Measurements from ENCODE around the gene SLC25A10.
"Not testable (repeated sequence)": the region's sequence is repeated elsewhere in the genome, so short reads cannot be mapped to it uniquely, and the experiment has no call there.

The SLC25A10 gene

DNA sequence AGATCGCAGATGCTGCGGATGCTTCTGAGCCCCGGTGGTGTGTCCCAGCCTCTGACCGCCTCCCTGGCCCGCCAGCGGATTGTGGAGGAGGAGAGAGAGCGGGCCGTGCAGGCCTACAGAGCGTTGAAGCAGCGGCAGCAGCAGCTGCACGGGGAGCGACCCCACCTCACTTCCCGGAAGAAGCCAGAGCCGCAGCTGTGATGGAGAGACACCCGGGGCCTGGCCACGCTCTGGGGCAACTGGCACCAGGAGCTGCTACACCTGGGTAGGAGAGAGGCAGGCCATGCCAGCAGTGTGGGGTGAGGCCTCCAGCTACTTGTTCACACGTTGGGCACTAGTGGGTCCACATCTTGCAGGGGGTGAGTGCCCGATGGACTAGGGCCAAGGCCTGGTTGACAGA lies 39.6 kb upstream of the SLC25A10 start:
- Histone ChIP-seq H3K9ac (ENCODE audit: insufficient read length, low read depth) (no peak overlapping the region), H3K27me3 (ENCODE audit: insufficient read depth, insufficient read length) (no peaks in the 10 kb centered on the region), H3K4me3 (ENCODE audit: insufficient read length, low read depth) (no peak overlapping the region), H3K36me3 (ENCODE audit: insufficient read depth, insufficient read length, low read length) (peaks cover 84% of the 10 kb centered on the region), H3K4me1 (ENCODE audit: insufficient read depth, insufficient read length) (peaks cover 14% of the 10 kb centered on the region), H3K9me3 (ENCODE audit: insufficient read depth, low read length) (no peaks in the 10 kb centered on the region)
- TF ChIP-seq ZNF274 (IDR thresholded peaks at IDR 0.05; ENCODE audit: low read depth, low read length) (no peak), SUZ12 (IDR thresholded peaks at IDR 0.05; ENCODE audit: extremely low read depth, insufficient read depth, insufficient read length) (no peak)
- DNase-seq (ENCODE audit: low read depth, low spot score), result no peak

DNA sequence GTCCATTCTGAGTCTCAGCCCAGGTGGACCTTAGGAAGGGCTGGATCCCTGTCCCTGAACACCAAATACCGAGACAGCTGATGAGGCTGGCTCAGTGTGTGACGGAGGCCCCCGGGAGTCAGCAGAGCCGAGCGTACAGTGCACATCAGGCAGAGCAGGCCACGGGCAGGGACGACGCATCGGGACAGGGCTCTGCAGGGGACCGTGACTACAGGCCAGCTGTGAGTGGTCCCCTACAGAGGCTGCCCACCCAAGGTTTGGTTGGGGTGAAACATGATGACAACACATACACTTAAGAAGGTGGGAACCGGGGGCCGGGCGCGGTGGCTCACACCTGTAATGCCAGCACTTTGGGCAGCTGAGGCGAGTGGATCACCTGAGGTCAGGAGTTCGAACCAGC lies 39.1 kb upstream of the SLC25A10 start:
- Histone ChIP-seq H3K4me3 (ENCODE audit: insufficient read length, low read depth) (no peak overlapping the region), H3K36me3 (ENCODE audit: insufficient read depth, insufficient read length, low read length) (peaks cover 80% of the 10 kb centered on the region), H3K27me3 (ENCODE audit: insufficient read depth, insufficient read length) (no peaks in the 10 kb centered on the region), H3K9ac (ENCODE audit: insufficient read length, low read depth) (no peak overlapping the region), H3K9me3 (ENCODE audit: insufficient read depth, low read length) (no peaks in the 10 kb centered on the region), H3K4me1 (ENCODE audit: insufficient read depth, insufficient read length) (peaks cover 13% of the 10 kb centered on the region)
- no peak for TF ChIP-seq YY1 (IDR thresholded peaks at IDR 0.05; ENCODE audit: insufficient read depth, insufficient read length)
- TF ChIP-seq SUZ12 (IDR thresholded peaks at IDR 0.05; ENCODE audit: extremely low read depth, insufficient read depth, insufficient read length), result no peak
- no peak for TF ChIP-seq ZNF274 (IDR thresholded peaks at IDR 0.05; ENCODE audit: low read depth, low read length)
- DNase-seq (ENCODE audit: low read depth, low spot score), result no peak

DNA sequence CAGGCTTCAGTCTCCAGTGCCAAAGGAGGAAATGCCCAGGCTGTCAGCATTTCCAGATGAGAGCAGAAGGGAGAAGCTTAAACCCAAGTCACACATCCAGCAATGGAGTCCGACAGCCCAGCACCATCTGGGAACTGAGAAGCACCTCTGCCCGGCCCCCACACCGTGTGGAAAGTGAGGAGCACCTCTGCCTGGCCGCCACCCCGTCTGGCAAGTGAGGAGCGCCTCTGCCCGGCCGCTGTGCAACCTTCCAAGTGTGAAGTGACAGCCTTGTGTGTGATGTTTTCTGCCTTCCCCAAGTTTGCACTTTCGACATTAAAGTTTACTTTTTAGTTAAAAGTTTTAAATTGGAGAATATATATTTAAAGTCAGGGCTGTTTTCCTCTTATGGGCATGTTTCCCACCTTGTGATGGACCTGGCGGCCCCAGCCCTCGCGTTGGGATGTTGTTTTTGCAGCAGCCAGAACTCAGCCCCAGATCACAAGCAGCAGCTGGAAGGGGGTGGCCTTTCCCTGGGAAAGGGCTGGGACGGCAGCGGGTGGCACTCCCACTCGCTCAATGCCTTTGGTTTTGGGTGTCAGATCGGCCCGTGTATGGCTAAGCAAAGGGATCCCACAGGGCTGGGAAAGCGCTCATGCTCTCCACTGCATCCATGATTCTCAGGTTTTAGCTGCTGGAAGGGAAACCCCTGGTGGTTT lies 38.4 kb upstream of the SLC25A10 start:
- Histone ChIP-seq H3K27me3 (ENCODE audit: insufficient read depth, insufficient read length) (no peaks in the 10 kb centered on the region), H3K36me3 (ENCODE audit: insufficient read depth, insufficient read length, low read length) (peaks cover 72% of the 10 kb centered on the region), H3K9me3 (ENCODE audit: insufficient read depth, low read length) (no peaks in the 10 kb centered on the region), H3K4me3 (ENCODE audit: insufficient read length, low read depth) (no peak overlapping the region), H3K9ac (ENCODE audit: insufficient read length, low read depth) (no peak overlapping the region), H3K4me1 (ENCODE audit: insufficient read depth, insufficient read length) (peaks cover 8% of the 10 kb centered on the region)
- DNase-seq (ENCODE audit: low read depth, low spot score), result no peak
- TF ChIP-seq SUZ12 (IDR thresholded peaks at IDR 0.05; ENCODE audit: extremely low read depth, insufficient read depth, insufficient read length) (no peak), YY1 (IDR thresholded peaks at IDR 0.05; ENCODE audit: insufficient read depth, insufficient read length) (no peak), ZNF274 (IDR thresholded peaks at IDR 0.05; ENCODE audit: low read depth, low read length) (no peak)

DNA sequence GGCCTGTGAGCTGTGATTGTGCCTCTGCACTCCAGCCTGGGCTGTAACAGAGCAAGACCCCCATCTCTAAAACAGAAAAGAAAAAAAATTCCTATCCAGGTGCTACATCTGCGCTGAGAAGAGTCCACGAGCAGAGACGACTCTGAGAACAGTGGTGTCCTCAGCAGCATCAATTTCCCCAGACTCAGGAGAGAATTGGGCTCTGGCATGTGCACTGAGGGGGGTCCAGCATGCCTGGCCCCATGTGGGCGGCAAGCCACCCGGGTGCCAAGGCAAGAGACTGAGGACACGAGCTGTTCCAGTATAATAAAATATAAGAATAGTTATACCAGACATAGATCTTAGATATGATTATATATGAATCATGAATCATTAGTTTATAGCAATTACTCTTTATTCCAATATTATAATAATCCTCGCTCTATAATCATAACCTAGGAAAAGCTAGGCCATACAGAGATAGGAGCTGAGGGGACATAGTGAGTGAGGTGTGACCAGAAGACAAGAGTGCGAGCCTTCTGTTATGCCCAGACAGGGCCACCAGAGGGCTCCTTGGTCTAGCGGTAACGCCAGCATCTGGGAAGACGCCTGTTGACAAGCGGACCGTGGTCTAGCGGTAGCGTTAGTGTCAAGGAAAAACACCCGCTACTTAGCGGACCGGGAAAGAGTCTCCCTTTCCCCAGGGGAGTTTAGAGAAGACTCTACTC lies 36.4 kb upstream of the SLC25A10 start:
- H3K9ac ChIP-seq (ENCODE audit: insufficient read length, low read depth); H3K4me1 ChIP-seq (ENCODE audit: insufficient read depth, insufficient read length); H3K4me3 ChIP-seq (ENCODE audit: insufficient read length, low read depth); H3K9me3 ChIP-seq (ENCODE audit: insufficient read depth, low read length); H3K27me3 ChIP-seq (ENCODE audit: insufficient read depth, insufficient read length); DNase-seq (ENCODE audit: low read depth, low spot score): not testable (repeated sequence)
- H3K36me3 ChIP-seq (ENCODE audit: insufficient read depth, insufficient read length, low read length), result peaks cover 63% of the 10 kb centered on the region

DNA sequence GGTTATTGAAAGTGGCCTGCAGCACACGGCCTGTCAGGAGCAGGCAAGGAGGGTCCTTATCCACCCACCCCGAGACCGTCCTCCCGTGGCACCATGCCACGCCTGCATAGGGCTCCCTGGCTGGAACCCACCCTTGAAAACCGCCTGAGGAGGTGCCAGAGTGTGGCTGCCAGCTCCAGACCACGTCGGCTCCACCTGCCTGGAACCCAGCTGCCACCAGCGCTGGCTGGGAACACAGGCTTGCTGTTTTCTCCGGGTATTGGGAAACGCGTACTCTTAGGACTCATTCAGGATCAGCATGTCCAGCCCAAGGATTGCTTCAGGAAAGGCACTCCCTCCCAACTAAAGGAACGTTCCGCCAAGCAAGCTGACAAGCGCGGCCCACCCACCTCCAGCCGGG lies 35.2 kb upstream of the SLC25A10 start:
- DNase-seq (ENCODE audit: low read depth, low spot score), result no peak
- Histone ChIP-seq H3K9me3 (ENCODE audit: insufficient read depth, low read length) (no peaks in the 10 kb centered on the region), H3K4me3 (ENCODE audit: insufficient read length, low read depth) (no peak overlapping the region), H3K27me3 (ENCODE audit: insufficient read depth, insufficient read length) (no peaks in the 10 kb centered on the region), H3K4me1 (ENCODE audit: insufficient read depth, insufficient read length) (peaks cover 3% of the 10 kb centered on the region), H3K36me3 (ENCODE audit: insufficient read depth, insufficient read length, low read length) (peaks cover 63% of the 10 kb centered on the region), H3K9ac (ENCODE audit: insufficient read length, low read depth) (no peak overlapping the region)
- TF ChIP-seq ZNF274 (IDR thresholded peaks at IDR 0.05; ENCODE audit: low read depth, low read length) (no peak), YY1 (IDR thresholded peaks at IDR 0.05; ENCODE audit: insufficient read depth, insufficient read length) (no peak), SUZ12 (IDR thresholded peaks at IDR 0.05; ENCODE audit: extremely low read depth, insufficient read depth, insufficient read length) (no peak)

DNA sequence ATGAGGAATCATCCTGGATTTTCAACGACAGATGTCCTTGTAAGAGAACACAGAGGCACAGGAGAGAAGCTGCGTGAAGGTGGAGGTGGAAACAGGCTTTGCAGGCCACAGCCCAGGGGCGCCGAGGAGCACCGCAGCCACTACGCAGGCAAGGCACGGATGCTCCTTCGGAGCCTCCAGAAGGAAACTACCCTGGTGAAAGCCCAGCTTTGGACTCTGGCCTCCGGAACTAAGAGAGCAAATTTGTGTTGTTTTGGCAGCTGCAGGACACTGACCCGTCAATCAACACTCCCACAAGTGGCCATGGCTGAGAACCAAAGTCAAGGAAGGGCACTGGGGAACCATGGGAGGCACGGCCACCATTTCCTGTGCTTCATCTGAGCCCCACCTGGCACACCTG lies 31.9 kb upstream of the SLC25A10 start:
- TF ChIP-seq YY1 (IDR thresholded peaks at IDR 0.05; ENCODE audit: insufficient read depth, insufficient read length), result no peak
- no peak for TF ChIP-seq SUZ12 (IDR thresholded peaks at IDR 0.05; ENCODE audit: extremely low read depth, insufficient read depth, insufficient read length)
- no peak overlapping the region for H3K9ac ChIP-seq (ENCODE audit: insufficient read length, low read depth)
- H3K27me3 ChIP-seq (ENCODE audit: insufficient read depth, insufficient read length), result no peaks in the 10 kb centered on the region
- no peak for DNase-seq (ENCODE audit: low read depth, low spot score)
- peaks cover 10% of the 10 kb centered on the region for H3K4me1 ChIP-seq (ENCODE audit: insufficient read depth, insufficient read length)
- no peak overlapping the region for H3K4me3 ChIP-seq (ENCODE audit: insufficient read length, low read depth)
- no peaks in the 10 kb centered on the region for H3K9me3 ChIP-seq (ENCODE audit: insufficient read depth, low read length)
- peaks cover 40% of the 10 kb centered on the region for H3K36me3 ChIP-seq (ENCODE audit: insufficient read depth, insufficient read length, low read length)

DNA sequence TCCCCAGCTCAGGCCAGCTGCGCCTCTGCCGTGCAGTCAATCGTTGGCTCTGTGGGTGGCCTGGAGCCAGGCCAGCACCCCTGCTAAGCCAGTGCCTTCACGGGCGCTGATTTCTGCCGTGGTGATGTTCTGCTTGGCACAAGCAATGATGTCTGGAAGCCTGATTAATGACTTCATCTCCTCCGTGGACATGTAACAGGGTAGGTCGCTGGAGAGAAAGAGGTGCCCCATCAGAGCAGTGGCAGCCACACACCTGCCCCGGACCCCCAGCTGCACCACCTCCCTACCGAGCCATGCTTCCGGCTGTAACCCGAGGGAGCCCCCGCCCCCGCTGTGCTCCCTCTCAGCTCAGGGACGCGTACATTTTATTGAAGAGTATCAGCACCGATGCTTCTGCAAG lies 30.4 kb upstream of the SLC25A10 start:
- H3K9ac ChIP-seq (ENCODE audit: insufficient read length, low read depth), result no peak overlapping the region
- no peak for TF ChIP-seq SUZ12 (IDR thresholded peaks at IDR 0.05; ENCODE audit: extremely low read depth, insufficient read depth, insufficient read length)
- TF ChIP-seq ZNF274 (IDR thresholded peaks at IDR 0.05; ENCODE audit: low read depth, low read length), result no peak
- no peak for TF ChIP-seq YY1 (IDR thresholded peaks at IDR 0.05; ENCODE audit: insufficient read depth, insufficient read length)
- DNase-seq (ENCODE audit: low read depth, low spot score), result no peak
- H3K27me3 ChIP-seq (ENCODE audit: insufficient read depth, insufficient read length), result no peaks in the 10 kb centered on the region
- no peak overlapping the region for H3K4me3 ChIP-seq (ENCODE audit: insufficient read length, low read depth)
- H3K36me3 ChIP-seq (ENCODE audit: insufficient read depth, insufficient read length, low read length), result peaks cover 49% of the 10 kb centered on the region
- H3K9me3 ChIP-seq (ENCODE audit: insufficient read depth, low read length), result no peaks in the 10 kb centered on the region
- peaks cover 14% of the 10 kb centered on the region for H3K4me1 ChIP-seq (ENCODE audit: insufficient read depth, insufficient read length)

Measured in NT2/D1 (cell line).